OCI-LY7 (cell line): ENCODE measurements around the gene RBM42. TPM values are rescaled to one million over a fixed set of nuclear protein-coding genes. Genes with fewer than 3 reads are reported as not detected.
A peak's percentile ranks its signal among the peaks of the same experiment; 100 is the strongest.

Experiments
- BruUV-seq: library from RNA; stranded (reverse); fragments of 400-500 nt; replicated peaks from 2 replicates; lab custom pipeline; 2021; lab: Mats Ljungman, UMichigan
- CTCF ChIA-PET: fragments of 300-600 bp; sonication (Branson Sonifier 250); formaldehyde crosslinking; loops from one replicate; lab custom pipeline; 2022; ENCODE audit warnings: antibody characterized with exemption; ENCODE audit not compliant: unreplicated experiment; lab: Charles Lee
- POLR2A ChIA-PET: fragments of 300-600 bp; sonication (Branson Sonifier 250); formaldehyde crosslinking; loops from one replicate; lab custom pipeline; 2022; ENCODE audit warnings: antibody characterized with exemption; lab: Charles Lee
- DNase-seq: peaks from one replicate; pipeline ENCODE4 v3.0.0-alpha.2; 2015; ENCODE audit warnings: low spot score
- H2AFZ ChIP-seq: fragments of 200-600 bp; sonication (generic), shearing (Covaris generic); 2 replicates; pipeline ENCODE4 v1.6.1; 2014; ENCODE audit warnings: mild to moderate bottlenecking, antibody characterized with exemption, low read length, moderate library complexity
- H3K27ac ChIP-seq: fragments of 200-600 bp; sonication (generic); 2 replicates; pipeline ENCODE4 v1.5.1; 2014; ENCODE audit warnings: mixed run types, low read depth, mild to moderate bottlenecking, moderate library complexity, low read length, inconsistent platforms; ENCODE audit not compliant: poor library complexity, severe bottlenecking
- H3K36me3 ChIP-seq: fragments of 200-600 bp; sonication (generic); 2 replicates; pipeline ENCODE4 v1.6.1; 2014; ENCODE audit warnings: mild to moderate bottlenecking, antibody characterized with exemption, low read length, moderate library complexity, mixed read lengths; ENCODE audit not compliant: insufficient read depth
- H3K4me1 ChIP-seq: fragments of 200-600 bp; sonication (generic); 2 replicates; pipeline ENCODE4 v1.5.1; 2014; ENCODE audit warnings: mild to moderate bottlenecking, low read length; ENCODE audit not compliant: insufficient read depth, poor library complexity, severe bottlenecking
- H3K4me2 ChIP-seq: fragments of 200-600 bp; sonication (generic); 2 replicates; pipeline ENCODE4 v1.6.1; 2014; ENCODE audit warnings: mild to moderate bottlenecking, low read length
- H3K4me3 ChIP-seq: fragments of 200-600 bp; sonication (generic); 2 replicates; pipeline ENCODE4 v1.5.1; 2014; ENCODE audit warnings: mild to moderate bottlenecking, low read depth, low read length; ENCODE audit not compliant: poor library complexity, severe bottlenecking
- H3K79me2 ChIP-seq: fragments of 200-600 bp; sonication (generic); 2 replicates; pipeline ENCODE4 v1.6.1; 2016; ENCODE audit warnings: low read depth, mild to moderate bottlenecking, low read length, moderate library complexity, mixed read lengths; ENCODE audit not compliant: insufficient read depth
- H3K9me2 ChIP-seq: fragments of 200-600 bp; sonication (generic); 2 replicates; pipeline ENCODE4 v1.6.1; 2016; ENCODE audit warnings: mild to moderate bottlenecking, low read length, mixed read lengths; ENCODE audit not compliant: insufficient read depth
- H3K9me3 ChIP-seq: fragments of 200-600 bp; sonication (generic); 2 replicates; pipeline ENCODE4 v1.6.1; 2014; ENCODE audit warnings: mild to moderate bottlenecking, mixed run types, low read length, mixed read lengths
- H4K20me1 ChIP-seq: fragments of 200-600 bp; sonication (generic); 2 replicates; pipeline ENCODE4 v1.6.1; 2014; ENCODE audit warnings: mild to moderate bottlenecking, antibody characterized with exemption, low read length, moderate library complexity, mixed read lengths; ENCODE audit not compliant: insufficient read depth
- CTCF ChIP-seq: fragments of 200-600 bp; sonication (generic); conservative IDR thresholded peaks from 2 replicates; pipeline ENCODE4 v1.5.1; 2014; ENCODE audit warnings: mild to moderate bottlenecking, antibody characterized with exemption, low read length, moderate library complexity, mixed read lengths
- EZH2phosphoT487 ChIP-seq: fragments of 200-600 bp; sonication (generic); IDR thresholded peaks from 2 replicates; pipeline ENCODE4 v1.6.1; 2018; ENCODE audit warnings: low read depth, borderline replicate concordance, mild to moderate bottlenecking, mixed run types, antibody characterized with exemption, low read length, moderate library complexity, mixed read lengths
- intact Hi-C: fragments of 100-400 bp; cut with micrococcal nuclease; formaldehyde crosslinking; loops from one replicate; pipeline ENCODE4 v1.10.0; 2022; ENCODE audit not compliant: unreplicated experiment
- total RNA-seq, 2 experiments: library from RNA; depleted of rRNA in 1 of 2; stranded (reverse); fragments of >200 nt in 1 of 2; shearing (Covaris generic) in 1 of 2; gene quantifications; 2 replicates each; pipeline ENCODE4 v1.2.3, GENCODE V29; 2014 to 2022

The RBM42 gene
- total RNA-seq, 2 experiments from 2014 or later: 62.0 to 115 TPM

GRCh38 chr19:35629332-35629633 lies 447 bp downstream of the RBM42 start:
- Histone ChIP-seq H3K36me3 (peaks cover 39% of the 10 kb centered on the region), H3K9me3 (no peaks in the 10 kb centered on the region), H4K20me1 (no peaks in the 10 kb centered on the region), H3K27ac (peak overlapping the region; percentile 9), H3K9me2 (no peaks in the 10 kb centered on the region), H3K4me1 (peaks cover 18% of the 10 kb centered on the region), H2AFZ (peak overlapping the region; percentile 57; the same call in 1 of the 2 replicates), H3K79me2 (peaks cover 10% of the 10 kb centered on the region), H3K4me2 (peak overlapping the region; percentile 86), H3K4me3 (peak overlapping the region; percentile 83)
- TF ChIP-seq EZH2phosphoT487 (no peak), CTCF (no peak)
- POLR2A ChIA-PET: interaction anchor here (1.9 kb wide), 1 partner anchor 14 kb away, joined by 5 read pairs; no protein-coding TSS in a partner anchor
- intact Hi-C loops: loop anchor here (2.0 to 5.0 kb wide), 3 partner anchors 16 to 382 kb away; partner anchors contain the start of genes HAUS5 and LSR
- TSS peak; percentile 60 for BruUV-seq
- CTCF ChIA-PET: no interaction called here
- no peak for DNase-seq

- peaks cover 10% of the 10 kb centered on the region for H3K79me2 ChIP-seq
These were observed 5.0 kb downstream of the RBM42 start for GRCh38 chr19:35633727-35634440.

More at GRCh38 chr19:35633727-35634440, 5.0 kb downstream of the RBM42 start:
- no peak for DNase-seq
- ChIA-PET CTCF (no interaction called here), POLR2A (no interaction called here)
- peaks cover 77% of the 10 kb centered on the region for H3K36me3 ChIP-seq
- intact Hi-C loops: no loop called here
- no peaks in the 10 kb centered on the region for H4K20me1 ChIP-seq
- BruUV-seq: no TSS peak
- peaks cover 10% of the 10 kb centered on the region for H3K4me1 ChIP-seq
- H3K9me2 ChIP-seq: no peaks in the 10 kb centered on the region
- no peak overlapping the region for H3K4me2 ChIP-seq
- TF ChIP-seq CTCF (no peak), EZH2phosphoT487 (no peak)
- no peaks in the 10 kb centered on the region for H3K9me3 ChIP-seq
- no peak overlapping the region for H3K27ac ChIP-seq
- H3K4me3 ChIP-seq: no peak overlapping the region
- no peak overlapping the region for H2AFZ ChIP-seq
